HepG2 (cell line): ENCODE measurements around the gene CYP20A1. TPM values are rescaled to one million over a fixed set of nuclear protein-coding genes. Genes with fewer than 3 reads are reported as not detected.

Experiments used
- ATAD3A ChIP-seq: sonication (generic); formaldehyde crosslinking; IDR thresholded peaks from 2 replicates; pipeline ENCODE4 v1.4.0; 2020; ENCODE audit warnings: missing genetic modification reagents
- CEBPB ChIP-seq: IDR thresholded peaks from 2 replicates; pipeline ENCODE4 v1.6.1; 2011; ENCODE audit warnings: low read depth, low read length, improper control_type of control experiment, borderline replicate concordance
- DNMT1 ChIP-seq: sonication (generic); formaldehyde crosslinking; IDR thresholded peaks from 2 replicates; pipeline ENCODE4 v1.5.1; 2020; ENCODE audit warnings: mild to moderate bottlenecking, missing genetic modification reagents
- GATA4 ChIP-seq: sonication (generic); IDR thresholded peaks from 2 replicates; pipeline ENCODE4 v1.6.1; 2016; ENCODE audit warnings: antibody characterized with exemption, low read depth, borderline replicate concordance
- MIER2 ChIP-seq: IDR thresholded peaks from 2 replicates; pipeline ENCODE4 v1.6.1; 2016; ENCODE audit warnings: missing biosample characterization, missing genetic modification reagents
- PCBP1 ChIP-seq: fragments of 200-400 bp; formaldehyde crosslinking; IDR thresholded peaks from 2 replicates; pipeline ENCODE4 v1.6.1; 2017; ENCODE audit warnings: mild to moderate bottlenecking, low read depth, low read length, borderline replicate concordance
- PLRG1 ChIP-seq: fragments of 450-650 bp; conservative IDR thresholded peaks from 2 replicates; pipeline ENCODE4 v1.6.1; 2016
- POGZ ChIP-seq: sonication (generic); formaldehyde crosslinking; IDR thresholded peaks from 2 replicates; pipeline ENCODE4 v1.4.0; 2020; ENCODE audit warnings: mild to moderate bottlenecking, missing genetic modification reagents
- SOX13 ChIP-seq, 3 experiments: fragments of 450-650 bp in 1 of 3; sonication (generic) in 1 of 3; formaldehyde crosslinking in 1 of 3; IDR thresholded peaks in 2 of 3; conservative IDR thresholded peaks in 1 of 3; 2 replicates each; pipeline versions ENCODE4 v1.5.0 to v1.6.1; 2016 to 2020; ENCODE audit warnings: antibody characterized with exemption in 1 of 3, mild to moderate bottlenecking in 1 of 3, missing compliant biosample characterization in 1 of 3, missing genetic modification reagents in 1 of 3, moderate library complexity in 1 of 3
- polyA plus RNA-seq, 8 experiments: library from polyadenylated mRNA; depleted of rRNA in 3 of 8; stranded (reverse) in 7 of 8; unstranded in 1 of 8; fragments of >200 nt; fragmentation: Illumina TruSeq in 4 of 8; extraction: Trizol in 4 of 8; gene quantifications; 2 replicates each; pipeline versions ENCODE4 v1.2.1 to v1.2.3, GENCODE V29; 2011 to 2016; ENCODE audit warnings: low read depth in 4 of 8, missing spikeins in 1 of 8, mixed read lengths in 1 of 8; ENCODE audit not compliant: insufficient read depth in 1 of 8
- total RNA-seq, 5 experiments: library from RNA; depleted of rRNA; stranded (reverse); fragments of >200 nt; fragmentation: Illumina TruSeq; extraction: Trizol; gene quantifications; 2 replicates each; pipeline ENCODE4 v1.2.3, GENCODE V29; 2016; ENCODE audit warnings: low read depth in 1 of 5
- TF ChIP-seq, protein P1 (sequence below): sonication (generic); formaldehyde crosslinking; IDR thresholded peaks from 2 replicates; pipeline ENCODE4 v1.4.0; 2020; ENCODE audit warnings: mild to moderate bottlenecking, missing genetic modification reagents
- TF ChIP-seq, protein P2 (sequence below): sonication (generic); formaldehyde crosslinking; IDR thresholded peaks from 2 replicates; pipeline ENCODE4 v1.5.1; 2020; ENCODE audit warnings: missing genetic modification reagents, mild to moderate bottlenecking, borderline replicate concordance
- TF ChIP-seq, protein P3 (sequence below): IDR thresholded peaks from 2 replicates; pipeline ENCODE4 v1.6.1; 2016; ENCODE audit warnings: low read depth
- TF ChIP-seq, protein P4 (sequence below): sonication (generic); formaldehyde crosslinking; IDR thresholded peaks from 2 replicates; pipeline ENCODE4 v1.5.0; 2020; ENCODE audit warnings: missing genetic modification reagents
- TF ChIP-seq, protein P5 (sequence below): IDR thresholded peaks from 2 replicates; pipeline ENCODE4 v1.6.1; 2016; ENCODE audit warnings: control low read depth
- TF ChIP-seq, protein P6 (sequence below): sonication (generic); formaldehyde crosslinking; IDR thresholded peaks from 2 replicates; pipeline ENCODE4 v1.5.0; 2020; ENCODE audit warnings: missing genetic modification reagents
- TF ChIP-seq, protein P7 (sequence below): sonication (generic); formaldehyde crosslinking; IDR thresholded peaks from 2 replicates; pipeline ENCODE4 v1.9.0; 2021; ENCODE audit warnings: missing genetic modification reagents, borderline replicate concordance
- TF ChIP-seq, protein P8 (sequence below): IDR thresholded peaks from 2 replicates; pipeline ENCODE4 v1.6.1; 2016; ENCODE audit warnings: missing biosample characterization, missing genetic modification reagents, low read depth

CYP20A1 gene
- total and polyA plus RNA-seq, 2 of the 13 experiments (the other 11 are each of a cell fraction or from before 2014, with no cell fraction given), result 9.6 to 35.3 TPM

DNA sequence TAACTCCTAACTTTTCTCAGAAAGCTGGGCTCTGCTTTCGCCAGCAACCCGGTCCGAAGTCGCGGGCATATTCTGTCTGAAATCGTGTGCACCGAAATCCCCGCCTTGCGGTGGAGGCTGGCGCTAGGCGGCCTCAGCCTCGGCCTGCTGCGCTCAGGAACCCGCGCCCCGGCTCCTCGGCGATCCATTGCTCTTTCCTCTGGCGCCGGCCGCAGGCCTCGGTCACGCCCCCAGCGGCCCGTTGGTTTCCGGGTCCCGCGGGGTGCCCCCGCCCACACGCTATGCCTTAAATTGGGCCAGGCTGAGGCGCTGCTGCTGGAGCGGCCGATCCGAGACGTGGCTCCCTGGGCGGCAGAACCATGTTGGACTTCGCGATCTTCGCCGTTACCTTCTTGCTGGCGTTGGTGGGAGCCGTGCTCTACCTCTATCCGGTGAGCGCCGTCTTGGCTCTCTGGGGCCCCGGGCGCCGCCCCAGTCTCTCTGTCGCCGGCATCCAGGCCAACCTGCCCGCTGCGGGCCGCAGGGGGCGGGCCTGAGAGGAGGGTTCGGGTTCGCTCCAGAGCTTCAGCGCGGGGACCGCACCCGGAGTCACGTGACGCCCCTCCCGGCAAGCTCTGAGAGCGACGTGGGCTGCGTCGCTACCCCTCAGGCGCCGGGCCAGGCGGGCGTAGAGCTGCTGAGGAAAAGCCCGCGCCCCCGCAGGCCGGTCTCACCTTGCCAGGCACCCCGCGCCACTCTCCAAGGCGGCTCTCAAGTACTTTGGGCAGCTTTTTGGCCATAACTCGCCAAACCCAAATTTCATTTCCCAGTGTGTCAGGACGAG is at the start of gene CYP20A1 (continued):
- peak; percentile 87 for TF ChIP-seq DNMT1 (CRISPR knock-in tag)
- TF ChIP-seq SOX13 (IDR thresholded peaks at IDR 0.05), result no peak
- peak in 1 of 2 experiments; percentile 39; a peak in 2 of 4 replicates for TF ChIP-seq SOX13 (CRISPR knock-in tag; conservative IDR thresholded peaks at IDR 0.05 in 1 of 2, IDR thresholded peaks at IDR 0.05 in 1 of 2)
- TF ChIP-seq, protein P1, sequence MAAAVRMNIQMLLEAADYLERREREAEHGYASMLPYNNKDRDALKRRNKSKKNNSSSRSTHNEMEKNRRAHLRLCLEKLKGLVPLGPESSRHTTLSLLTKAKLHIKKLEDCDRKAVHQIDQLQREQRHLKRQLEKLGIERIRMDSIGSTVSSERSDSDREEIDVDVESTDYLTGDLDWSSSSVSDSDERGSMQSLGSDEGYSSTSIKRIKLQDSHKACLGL (CRISPR knock-in tag), result peak; percentile 97
- no peak for TF ChIP-seq ATAD3A (CRISPR knock-in tag)
- 0 out of 2 replicates have a peak, but pooled peaks have one; percentile 78 for TF ChIP-seq PCBP1
- peak; percentile 85; the same call in 1 of the 2 replicates for TF ChIP-seq GATA4
- TF ChIP-seq, protein P2, sequence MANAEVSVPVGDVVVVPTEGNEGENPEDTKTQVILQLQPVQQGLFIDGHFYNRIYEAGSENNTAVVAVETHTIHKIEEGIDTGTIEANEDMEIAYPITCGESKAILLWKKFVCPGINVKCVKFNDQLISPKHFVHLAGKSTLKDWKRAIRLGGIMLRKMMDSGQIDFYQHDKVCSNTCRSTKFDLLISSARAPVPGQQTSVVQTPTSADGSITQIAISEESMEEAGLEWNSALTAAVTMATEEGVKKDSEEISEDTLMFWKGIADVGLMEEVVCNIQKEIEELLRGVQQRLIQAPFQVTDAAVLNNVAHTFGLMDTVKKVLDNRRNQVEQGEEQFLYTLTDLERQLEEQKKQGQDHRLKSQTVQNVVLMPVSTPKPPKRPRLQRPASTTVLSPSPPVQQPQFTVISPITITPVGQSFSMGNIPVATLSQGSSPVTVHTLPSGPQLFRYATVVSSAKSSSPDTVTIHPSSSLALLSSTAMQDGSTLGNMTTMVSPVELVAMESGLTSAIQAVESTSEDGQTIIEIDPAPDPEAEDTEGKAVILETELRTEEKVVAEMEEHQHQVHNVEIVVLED, result peak; percentile 96
- TF ChIP-seq, protein P3, sequence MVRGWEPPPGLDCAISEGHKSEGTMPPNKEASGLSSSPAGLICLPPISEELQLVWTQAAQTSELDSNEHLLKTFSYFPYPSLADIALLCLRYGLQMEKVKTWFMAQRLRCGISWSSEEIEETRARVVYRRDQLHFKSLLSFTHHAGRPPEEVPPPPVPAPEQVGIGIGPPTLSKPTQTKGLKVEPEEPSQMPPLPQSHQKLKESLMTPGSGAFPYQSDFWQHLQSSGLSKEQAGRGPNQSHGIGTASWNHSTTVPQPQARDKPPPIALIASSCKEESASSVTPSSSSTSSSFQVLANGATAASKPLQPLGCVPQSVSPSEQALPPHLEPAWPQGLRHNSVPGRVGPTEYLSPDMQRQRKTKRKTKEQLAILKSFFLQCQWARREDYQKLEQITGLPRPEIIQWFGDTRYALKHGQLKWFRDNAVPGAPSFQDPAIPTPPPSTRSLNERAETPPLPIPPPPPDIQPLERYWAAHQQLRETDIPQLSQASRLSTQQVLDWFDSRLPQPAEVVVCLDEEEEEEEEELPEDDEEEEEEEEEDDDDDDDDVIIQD (CRISPR knock-in tag), result peak; percentile 82
- peak; percentile 99 for TF ChIP-seq POGZ (CRISPR knock-in tag)
- no peak for TF ChIP-seq PLRG1
- TF ChIP-seq, protein P4, sequence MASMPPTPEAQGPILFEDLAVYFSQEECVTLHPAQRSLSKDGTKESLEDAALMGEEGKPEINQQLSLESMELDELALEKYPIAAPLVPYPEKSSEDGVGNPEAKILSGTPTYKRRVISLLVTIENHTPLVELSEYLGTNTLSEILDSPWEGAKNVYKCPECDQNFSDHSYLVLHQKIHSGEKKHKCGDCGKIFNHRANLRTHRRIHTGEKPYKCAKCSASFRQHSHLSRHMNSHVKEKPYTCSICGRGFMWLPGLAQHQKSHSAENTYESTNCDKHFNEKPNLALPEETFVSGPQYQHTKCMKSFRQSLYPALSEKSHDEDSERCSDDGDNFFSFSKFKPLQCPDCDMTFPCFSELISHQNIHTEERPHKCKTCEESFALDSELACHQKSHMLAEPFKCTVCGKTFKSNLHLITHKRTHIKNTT (CRISPR knock-in tag), result peak; percentile 74; the same call in 1 of the 2 replicates
- TF ChIP-seq, protein P5, sequence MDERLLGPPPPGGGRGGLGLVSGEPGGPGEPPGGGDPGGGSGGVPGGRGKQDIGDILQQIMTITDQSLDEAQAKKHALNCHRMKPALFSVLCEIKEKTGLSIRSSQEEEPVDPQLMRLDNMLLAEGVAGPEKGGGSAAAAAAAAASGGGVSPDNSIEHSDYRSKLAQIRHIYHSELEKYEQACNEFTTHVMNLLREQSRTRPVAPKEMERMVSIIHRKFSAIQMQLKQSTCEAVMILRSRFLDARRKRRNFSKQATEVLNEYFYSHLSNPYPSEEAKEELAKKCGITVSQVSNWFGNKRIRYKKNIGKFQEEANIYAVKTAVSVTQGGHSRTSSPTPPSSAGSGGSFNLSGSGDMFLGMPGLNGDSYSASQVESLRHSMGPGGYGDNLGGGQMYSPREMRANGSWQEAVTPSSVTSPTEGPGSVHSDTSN (CRISPR knock-in tag), result no peak
- TF ChIP-seq CEBPB, result no peak
- TF ChIP-seq, protein P6, sequence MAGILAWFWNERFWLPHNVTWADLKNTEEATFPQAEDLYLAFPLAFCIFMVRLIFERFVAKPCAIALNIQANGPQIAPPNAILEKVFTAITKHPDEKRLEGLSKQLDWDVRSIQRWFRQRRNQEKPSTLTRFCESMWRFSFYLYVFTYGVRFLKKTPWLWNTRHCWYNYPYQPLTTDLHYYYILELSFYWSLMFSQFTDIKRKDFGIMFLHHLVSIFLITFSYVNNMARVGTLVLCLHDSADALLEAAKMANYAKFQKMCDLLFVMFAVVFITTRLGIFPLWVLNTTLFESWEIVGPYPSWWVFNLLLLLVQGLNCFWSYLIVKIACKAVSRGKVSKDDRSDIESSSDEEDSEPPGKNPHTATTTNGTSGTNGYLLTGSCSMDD (CRISPR knock-in tag), result 0 out of 2 replicates have a peak, but pooled peaks have one; percentile 64
- TF ChIP-seq, protein P7, sequence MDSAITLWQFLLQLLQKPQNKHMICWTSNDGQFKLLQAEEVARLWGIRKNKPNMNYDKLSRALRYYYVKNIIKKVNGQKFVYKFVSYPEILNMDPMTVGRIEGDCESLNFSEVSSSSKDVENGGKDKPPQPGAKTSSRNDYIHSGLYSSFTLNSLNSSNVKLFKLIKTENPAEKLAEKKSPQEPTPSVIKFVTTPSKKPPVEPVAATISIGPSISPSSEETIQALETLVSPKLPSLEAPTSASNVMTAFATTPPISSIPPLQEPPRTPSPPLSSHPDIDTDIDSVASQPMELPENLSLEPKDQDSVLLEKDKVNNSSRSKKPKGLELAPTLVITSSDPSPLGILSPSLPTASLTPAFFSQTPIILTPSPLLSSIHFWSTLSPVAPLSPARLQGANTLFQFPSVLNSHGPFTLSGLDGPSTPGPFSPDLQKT (CRISPR knock-in tag), result peak; percentile 92; the same call in 1 of the 2 replicates
- TF ChIP-seq MIER2 (CRISPR knock-in tag), result peak; percentile 59; the same call in 1 of the 2 replicates
- TF ChIP-seq, protein P8, sequence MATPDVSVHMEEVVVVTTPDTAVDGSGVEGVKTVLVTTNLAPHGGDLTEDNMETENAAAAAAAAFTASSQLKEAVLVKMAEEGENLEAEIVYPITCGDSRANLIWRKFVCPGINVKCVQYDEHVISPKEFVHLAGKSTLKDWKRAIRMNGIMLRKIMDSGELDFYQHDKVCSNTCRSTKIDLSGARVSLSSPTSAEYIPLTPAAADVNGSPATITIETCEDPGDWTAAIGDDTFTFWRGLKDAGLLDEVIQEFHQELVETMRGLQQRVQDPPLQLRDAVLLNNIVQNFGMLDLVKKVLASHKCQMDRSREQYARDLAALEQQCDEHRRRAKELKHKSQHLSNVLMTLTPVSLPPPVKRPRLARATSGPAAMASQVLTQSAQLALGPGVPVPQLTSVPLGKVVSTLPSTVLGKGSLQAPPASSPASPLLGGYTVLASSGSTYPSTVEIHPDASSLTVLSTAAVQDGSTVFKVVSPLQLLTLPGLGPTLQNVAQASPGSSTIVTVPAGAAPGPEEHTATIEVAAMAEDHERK, result no peak; the same call in none of the 2 replicates
